Suppressor macrophage treated with lipopolysaccharide for 1 hour (primary cell): ENCODE results near the gene NR2E1.

ENCODE experiments used
- DNase-seq, 3 donors: peaks; one replicate each; pipeline ENCODE4 v3.0.0-alpha.2; 2020 to 2022

NR2E1 gene

DNA sequence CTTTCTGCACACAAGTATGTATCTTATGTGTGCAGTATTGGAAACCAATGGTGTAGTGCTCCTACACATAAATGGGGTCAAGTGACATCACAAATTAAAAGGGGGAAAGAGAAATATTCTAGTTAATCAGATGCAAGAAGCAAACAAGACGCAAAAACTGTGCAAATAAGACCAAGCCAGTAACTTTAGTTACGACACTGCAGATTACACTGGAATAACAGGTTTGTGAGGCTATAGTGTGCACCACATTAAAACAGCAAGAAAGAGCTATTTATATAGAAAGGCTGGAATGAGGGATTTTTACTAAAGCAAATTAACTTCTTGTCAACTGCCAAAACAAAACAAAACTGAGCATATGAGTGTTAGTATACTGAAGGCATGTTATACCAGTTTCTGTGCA is 45.8 kb downstream of the NR2E1 start:
- DNase-seq: no peak

DNA sequence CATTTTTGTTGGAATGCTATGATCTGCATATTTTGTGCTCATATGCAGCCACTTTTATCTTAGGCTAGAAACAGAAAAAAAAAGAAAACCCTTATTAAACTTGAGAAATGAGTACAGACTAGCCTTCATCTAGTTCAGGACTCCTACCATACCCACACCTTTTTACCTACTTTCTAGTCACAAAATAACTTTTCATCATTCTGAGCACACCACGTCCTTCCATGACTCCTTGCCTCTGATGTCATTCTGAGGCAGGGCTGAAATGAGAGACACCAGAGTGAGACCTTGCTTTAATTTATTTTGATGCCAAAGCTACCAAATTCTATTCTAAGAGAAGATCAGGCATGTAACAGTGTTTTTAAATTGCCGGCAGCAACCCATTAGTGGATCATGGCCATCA is 56.2 kb downstream of the NR2E1 start:
- no peak for DNase-seq

GRCh38 chr6:108222504-108222903 is 56.7 kb downstream of the NR2E1 start:
- DNase-seq: peak; percentile 42 to 69 (median 58)

DNA sequence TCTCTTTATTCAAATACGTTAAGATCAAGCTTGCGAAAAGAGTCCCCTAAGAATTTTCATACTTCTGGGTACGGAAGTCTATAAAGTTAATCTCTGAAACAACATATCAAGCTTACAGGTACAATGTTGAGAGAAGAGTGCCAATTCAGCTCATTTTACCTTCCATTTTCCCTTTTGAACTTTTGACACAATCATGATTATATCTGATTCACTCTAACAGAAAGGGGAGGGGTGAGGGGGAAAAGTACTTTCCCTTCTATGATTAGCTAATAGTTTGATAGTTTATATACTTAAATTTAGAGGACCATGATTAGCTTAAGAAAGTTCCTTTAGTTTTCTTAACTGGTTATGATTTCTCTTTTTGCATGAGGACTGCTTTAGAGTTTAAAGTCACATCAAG is 61.5 kb downstream of the NR2E1 start:
- no peak for DNase-seq

DNA sequence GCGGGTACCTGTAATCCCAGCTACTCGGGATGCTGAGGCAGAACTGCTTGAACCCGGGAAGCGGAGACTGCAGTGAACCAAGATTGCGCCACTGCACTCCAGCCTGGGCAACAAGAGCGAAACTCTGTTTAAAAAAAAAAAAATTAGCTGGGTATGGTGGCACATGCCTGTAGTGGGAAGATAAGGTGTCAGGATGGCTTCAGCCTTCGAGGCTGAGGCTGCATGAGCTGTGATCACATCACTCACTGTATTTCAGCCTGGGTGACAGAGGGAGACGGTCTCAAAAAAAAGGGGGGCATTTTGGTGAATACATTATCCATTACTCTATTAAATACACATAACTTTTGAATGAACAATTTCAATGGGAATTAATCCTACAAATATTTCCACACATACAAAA is 62.6 kb downstream of the NR2E1 start:
- no peak for DNase-seq

DNA sequence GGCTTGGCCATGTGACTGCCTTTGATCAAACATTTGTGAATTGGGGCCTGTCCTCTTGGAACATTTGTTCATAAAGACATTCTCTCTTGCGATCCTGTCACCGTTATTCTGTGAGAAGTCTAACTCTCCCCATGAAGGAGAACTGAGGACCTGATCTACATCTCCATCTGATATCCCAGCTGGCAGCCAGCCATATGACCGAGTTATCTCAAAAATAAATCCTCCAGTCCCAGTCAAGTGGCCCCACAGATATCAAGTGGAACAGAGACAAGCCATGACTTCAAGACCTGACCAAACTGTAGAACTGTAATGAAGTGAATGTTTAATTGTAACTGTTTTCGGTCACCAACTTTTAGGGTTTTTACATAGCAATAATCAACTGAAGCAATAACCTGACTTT is 69.3 kb downstream of the NR2E1 start:
- no peak for DNase-seq

GRCh38 chr6:108236791-108237190 is 71.0 kb downstream of the NR2E1 start:
- no peak for DNase-seq

GRCh38 chr6:108238322-108238721 is 72.5 kb downstream of the NR2E1 start:
- no peak for DNase-seq
